CD14-positive monocyte (primary cell): Measurements from ENCODE around the gene HDAC8. TPM values are rescaled to one million over a fixed set of nuclear protein-coding genes. Genes with fewer than 3 reads are reported as not detected.

Experiments
- DNase-seq, 3 donors: peaks; one replicate each; pipeline ENCODE4 v3.0.0-alpha.2; 2011 to 2022
- H2AFZ ChIP-seq: 2 replicates; pipeline ENCODE4 v1.6.0; 2012; ENCODE audit warnings: mild to moderate bottlenecking, low read depth, low read length, inconsistent platforms; ENCODE audit not compliant: insufficient read depth, poor library complexity, severe bottlenecking
- H3K27ac ChIP-seq, 2 donors: 1 replicate in 1 of 2; 2 replicates in 1 of 2; pipeline ENCODE4 v1.5.1; 2012 to 2013; ENCODE audit warnings: low read length in 2 of 2, control low read depth in 1 of 2, inconsistent platforms in 1 of 2, low read depth in 1 of 2, mild to moderate bottlenecking in 1 of 2
- H3K27me3 ChIP-seq, 2 donors: one replicate each; pipeline versions ENCODE4 v1.6.0 to v1.6.1; 2011 to 2013; ENCODE audit warnings: low read length in 2 of 2; ENCODE audit not compliant: control insufficient read depth in 2 of 2, insufficient read depth in 2 of 2
- H3K36me3 ChIP-seq, 2 donors: replicated peaks in 1 of 2; 1 replicate in 1 of 2; 2 replicates in 1 of 2; pipeline versions ENCODE4 v1.5.1 to v1.6.1; 2012 to 2013; ENCODE audit warnings: low read length in 2 of 2, control low read depth in 1 of 2, inconsistent platforms in 1 of 2, mild to moderate bottlenecking in 1 of 2; ENCODE audit not compliant: insufficient read depth in 2 of 2, control insufficient read depth in 1 of 2
- H3K4me1 ChIP-seq, 2 donors: 1 replicate in 1 of 2; 2 replicates in 1 of 2; pipeline versions ENCODE4 v1.5.1 to v1.6.1; 2012 to 2013; ENCODE audit warnings: low read length in 2 of 2, control low read depth in 1 of 2, inconsistent platforms in 1 of 2, mild to moderate bottlenecking in 1 of 2, moderate library complexity in 1 of 2; ENCODE audit not compliant: insufficient read depth in 2 of 2, control insufficient read depth in 1 of 2
- H3K4me2 ChIP-seq: replicated peaks from 2 replicates; pipeline ENCODE3; 2012; ENCODE audit warnings: low read length, moderate library complexity, mild to moderate bottlenecking; ENCODE audit not compliant: poor library complexity, severe bottlenecking; ENCODE audit errors: extremely low read depth
- H3K4me3 ChIP-seq, 3 experiments: fragments of 200-600 bp in 1 of 3; sonication (generic) in 1 of 3; replicated peaks in 1 of 3; 1 replicate in 2 of 3; 2 replicates in 1 of 3; pipeline ENCODE4 v1.5.1; 2011 to 2013; ENCODE audit warnings: low read length in 3 of 3, mild to moderate bottlenecking in 3 of 3, control low read depth in 2 of 3, low read depth in 2 of 3, inconsistent platforms in 1 of 3, moderate library complexity in 1 of 3
- H3K79me2 ChIP-seq: 2 replicates; pipeline ENCODE4 v1.6.0; 2012; ENCODE audit warnings: mild to moderate bottlenecking, control low read depth, inconsistent platforms, low read length, moderate library complexity; ENCODE audit not compliant: insufficient read depth
- H3K9ac ChIP-seq: 2 replicates; pipeline ENCODE4 v1.6.0; 2017; ENCODE audit warnings: low read length, mild to moderate bottlenecking; ENCODE audit not compliant: insufficient read depth, poor library complexity, severe bottlenecking
- H3K9me3 ChIP-seq, 2 donors: replicated peaks in 1 of 2; 1 replicate in 1 of 2; 2 replicates in 1 of 2; pipeline versions ENCODE4 v1.5.1 to v1.6.1; 2012 to 2013; ENCODE audit warnings: low read length in 2 of 2, control low read depth in 1 of 2; ENCODE audit not compliant: control insufficient read depth in 1 of 2, insufficient read depth in 1 of 2
- H4K20me1 ChIP-seq: 2 replicates; pipeline ENCODE4 v1.6.0; 2012; ENCODE audit warnings: mild to moderate bottlenecking, low read length, control low read depth, moderate library complexity; ENCODE audit not compliant: insufficient read depth
- H3K27ac Mint-ChIP-seq, 7 donors: one replicate each; pipeline ENCODE4 v1.8.0; 2020; ENCODE audit warnings: mild to moderate bottlenecking in 7 of 7, mixed read lengths in 7 of 7, moderate library complexity in 6 of 7, inconsistent platforms in 2 of 7
- H3K27me3 Mint-ChIP-seq, 3 donors: one replicate each; pipeline ENCODE4 v1.8.0; 2021 to 2022; ENCODE audit warnings: low read depth in 3 of 3, mild to moderate bottlenecking in 3 of 3, mixed read lengths in 3 of 3, moderate library complexity in 3 of 3, inconsistent platforms in 1 of 3
- H3K36me3 Mint-ChIP-seq, 2 donors: one replicate each; pipeline ENCODE4 v1.8.0; 2020; ENCODE audit warnings: mixed read lengths in 2 of 2, inconsistent platforms in 1 of 2, mild to moderate bottlenecking in 1 of 2
- H3K4me1 Mint-ChIP-seq: one replicate; pipeline ENCODE4 v1.8.0; 2020; ENCODE audit warnings: mild to moderate bottlenecking, mixed read lengths
- H3K4me3 Mint-ChIP-seq, 2 donors: one replicate each; pipeline ENCODE4 v1.8.0; 2020; ENCODE audit warnings: mild to moderate bottlenecking in 2 of 2, mixed read lengths in 2 of 2, moderate library complexity in 1 of 2
- H3K9me3 Mint-ChIP-seq, 7 donors: one replicate each; pipeline ENCODE4 v1.8.0; 2020 to 2022; ENCODE audit warnings: mixed read lengths in 7 of 7, mild to moderate bottlenecking in 6 of 7, moderate library complexity in 6 of 7, inconsistent platforms in 2 of 7
- CTCF ChIP-seq: fragments of 200-600 bp; IDR thresholded peaks from one replicate; pipeline ENCODE4 v1.8.0; 2022; ENCODE audit warnings: antibody characterized with exemption, mild to moderate bottlenecking
- WGBS: methylation state at CpG from one replicate; pipeline ENCODE4 v1.1.5; 2013; ENCODE audit warnings: missing lambda C conversion rate; ENCODE audit not compliant: insufficient coverage; 5-methylcytosine and 5-hydroxymethylcytosine counted together
- intact Hi-C, 2 donors: fragments of 100-400 bp; cut with micrococcal nuclease; formaldehyde crosslinking; loops; one replicate each; pipeline versions ENCODE4 v1.15.0 to v1.15.1; 2023
- polyA plus RNA-seq, 3 donors: library from polyadenylated mRNA; depleted of rRNA in 1 of 3; unstranded in 2 of 3; stranded (reverse) in 1 of 3; fragments of 300-500 nt in 2 of 3; fragments of >200 nt in 1 of 3; fragmentation: Illumina TruSeq in 2 of 3; gene quantifications; 1 replicate in 2 of 3; 2 replicates in 1 of 3; pipeline ENCODE4 v1.2.3, GENCODE V29; 2012 to 2021

The HDAC8 gene
- polyA plus RNA-seq, 3 donors, result 14.3 to 22.9 (median 20.5) TPM

GRCh38 chrX:72387247-72387646 is 185.4 kb downstream of the HDAC8 start:
- H3K27ac Mint-ChIP-seq, result no peak overlapping the region
- H3K27me3 ChIP-seq, result peaks cover 0 to 5% of the 10 kb centered on the region in 2 donors
- no peak overlapping the region for H3K4me2 ChIP-seq
- H3K4me3 Mint-ChIP-seq, result no peak overlapping the region
- no peaks in the 10 kb centered on the region for H3K79me2 ChIP-seq
- no peak overlapping the region for H2AFZ ChIP-seq
- no peak overlapping the region for H3K27ac ChIP-seq
- no peak overlapping the region for H3K9ac ChIP-seq
- peaks cover 3 to 6% of the 10 kb centered on the region in 2 donors for H3K36me3 Mint-ChIP-seq
- intact Hi-C loops, result no loop called here
- H3K9me3 ChIP-seq, result no peaks in the 10 kb centered on the region
- no peak overlapping the region for H3K4me3 ChIP-seq
- no peaks in the 10 kb centered on the region for H3K36me3 ChIP-seq
- WGBS, result no CpG with 5 or more reads among the region's 3 CpGs
- peaks cover 5 to 6% of the 10 kb centered on the region in 2 donors for H3K4me1 ChIP-seq
- H3K27me3 Mint-ChIP-seq, result peaks cover 0 to 6% (median 0%) of the 10 kb centered on the region in 3 donors
- H3K4me1 Mint-ChIP-seq, result peaks cover 7% of the 10 kb centered on the region
- H4K20me1 ChIP-seq, result no peaks in the 10 kb centered on the region
- no peaks in the 10 kb centered on the region for H3K9me3 Mint-ChIP-seq
- TF ChIP-seq CTCF, result no peak
- DNase-seq, result no peak

- TF ChIP-seq CTCF, result no peak
- H3K27me3 ChIP-seq, result peaks cover 0 to 3% of the 10 kb centered on the region in 2 donors
- Mint-ChIP-seq H3K36me3 (peaks cover 3 to 5% of the 10 kb centered on the region in 2 donors), H3K9me3 (no peaks in the 10 kb centered on the region), H3K4me1 (peaks cover 21% of the 10 kb centered on the region), H3K27me3 (peaks cover 0 to 13% (median 0%) of the 10 kb centered on the region in 3 donors), H3K4me3 (peak overlapping the region; percentile 4 to 15), H3K27ac (peak overlapping the region in 6 of 7 donors; percentile 13 to 84 (median 54))
- no peaks in the 10 kb centered on the region for H3K9me3 ChIP-seq
- H2AFZ ChIP-seq, result no peak overlapping the region
- H3K9ac ChIP-seq, result no peak overlapping the region
- no peaks in the 10 kb centered on the region for H4K20me1 ChIP-seq
- no peaks in the 10 kb centered on the region for H3K79me2 ChIP-seq
- peak overlapping the region in 1 of 3 experiments; percentile 32 for H3K4me3 ChIP-seq
- H3K27ac ChIP-seq, result peak overlapping the region in 1 of 2 donors; percentile 36
- no peaks in the 10 kb centered on the region for H3K36me3 ChIP-seq
- H3K4me2 ChIP-seq, result peak overlapping the region; percentile 41
- 67% methylated on average over 1 of the region's 4 CpGs for WGBS
- peaks cover 17 to 19% of the 10 kb centered on the region in 2 donors for H3K4me1 ChIP-seq
- peak; percentile 8 to 15 (median 13) for DNase-seq
- intact Hi-C loops, result no loop called here
These were observed 190.4 kb downstream of the HDAC8 start for GRCh38 chrX:72382202-72382595.
